LNCAP (cell line): ENCODE results near the gene KRTAP10-5.

Source experiments
- CTCF ChIP-seq: fragments of 450-650 bp; IDR thresholded peaks from 2 replicates; pipeline ENCODE4 v1.5.1; 2017; ENCODE audit warnings: mild to moderate bottlenecking

KRTAP10-5 gene

GRCh38 chr21:44555200-44555875 lies 25.1 kb downstream of the KRTAP10-5 start:
- no peak for TF ChIP-seq CTCF

- no peak for TF ChIP-seq CTCF
Measured at GRCh38 chr21:44552681-44553080, 27.7 kb downstream of the KRTAP10-5 start.

DNA sequence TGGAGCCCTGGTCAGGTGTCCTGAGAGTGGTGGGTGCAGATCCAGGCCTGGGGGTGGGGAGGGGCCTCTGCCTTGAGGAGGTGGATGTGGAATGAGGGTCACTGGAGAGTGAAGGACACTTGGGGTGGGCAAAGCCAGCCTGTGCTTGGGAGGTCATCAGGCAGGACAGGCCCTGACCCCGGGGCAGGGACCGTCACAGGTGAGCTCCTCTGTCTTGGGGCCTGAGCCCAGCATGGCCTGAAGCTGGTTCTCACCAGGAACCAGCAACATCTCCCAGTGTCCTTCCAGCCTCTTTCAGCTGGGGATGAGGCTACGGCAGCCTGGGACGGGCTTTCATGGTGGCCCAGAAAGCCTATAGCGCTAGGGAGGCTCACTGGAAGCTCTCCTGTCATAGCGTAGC lies 28.3 kb downstream of the KRTAP10-5 start:
- TF ChIP-seq CTCF: no peak

DNA sequence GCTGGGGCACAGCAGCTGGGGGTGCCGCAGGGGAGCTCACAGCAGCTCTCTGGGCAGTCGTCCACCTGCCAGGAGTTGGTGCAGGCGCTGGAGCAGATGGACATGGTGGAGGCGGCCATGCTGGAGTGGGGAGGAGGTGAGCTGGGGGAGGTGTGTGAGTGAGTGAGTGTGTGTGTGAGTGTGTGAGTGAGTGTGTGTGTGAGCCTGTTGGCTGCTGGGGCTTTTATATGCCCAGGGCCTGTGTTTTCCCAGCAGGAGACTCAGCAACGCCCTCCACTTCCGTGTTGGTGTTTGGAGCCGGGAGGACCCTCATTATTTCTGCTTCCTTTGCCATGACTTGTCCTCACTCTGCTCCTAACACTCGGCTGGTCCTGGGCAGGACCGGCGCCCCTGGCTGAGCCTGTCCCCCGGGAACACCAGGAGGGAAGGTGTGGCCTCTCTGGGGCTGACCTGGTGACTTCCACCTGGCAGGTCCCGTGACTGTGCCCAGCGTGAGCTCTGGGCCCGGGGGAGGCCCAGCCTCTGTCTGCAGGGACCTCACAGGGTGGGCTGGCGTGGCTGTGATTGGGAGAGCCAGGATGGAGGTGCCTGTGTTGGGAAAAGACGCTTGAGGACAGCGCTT lies 29.0 kb downstream of the KRTAP10-5 start, which contains the start of gene KRTAP10-2:
Gene KRTAP10-2 (minus strand): TSS at position 166 of the 622 bp plus-strand sequence. CDS start 47 bp downstream, at position 119.
- TF ChIP-seq CTCF: no peak

- TF ChIP-seq CTCF: no peak
Measured at GRCh38 chr21:44550807-44551206, 29.6 kb downstream of the KRTAP10-5 start.

DNA sequence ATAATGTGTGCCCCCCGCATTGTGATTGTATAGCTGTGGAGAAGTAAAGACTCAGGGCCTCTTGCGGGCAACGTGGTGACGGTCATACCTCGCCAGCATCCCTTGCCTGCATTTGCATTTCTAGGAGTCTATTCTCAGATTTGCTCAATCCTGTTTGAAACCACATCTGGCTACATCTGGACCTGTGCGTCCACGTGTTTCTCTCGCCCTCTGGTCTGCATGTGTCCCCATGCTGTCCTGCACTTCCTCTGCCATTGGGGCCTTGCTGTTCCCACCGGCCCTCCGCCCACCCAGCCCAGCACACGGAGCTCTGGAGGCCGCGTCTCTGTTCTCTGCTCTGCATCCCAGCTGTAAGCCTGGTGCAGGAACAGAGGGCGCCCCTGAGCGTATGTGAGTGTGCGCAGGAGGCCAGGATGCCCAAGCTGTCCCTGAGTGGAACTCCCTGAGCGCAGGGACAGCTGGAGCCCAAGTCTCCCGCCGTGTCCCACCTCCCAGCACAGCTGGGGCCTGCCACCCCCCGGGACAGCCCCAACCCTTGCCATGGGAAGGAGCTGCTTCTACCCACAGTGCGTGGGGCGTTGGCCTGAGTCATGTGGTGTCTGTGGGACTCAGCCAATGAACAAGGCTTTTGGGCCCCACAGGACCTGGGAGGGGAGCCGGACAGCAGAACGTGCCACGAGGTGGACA lies 30.7 kb downstream of the KRTAP10-5 start:
- TF ChIP-seq CTCF: no peak

GRCh38 chr21:44548922-44549321 lies 31.5 kb downstream of the KRTAP10-5 start:
- TF ChIP-seq CTCF: no peak
